Choroid plexus epithelial cell (primary cell): ENCODE data around the gene STYXL2.
A peak's percentile ranks its signal among the peaks of the same experiment; 100 is the strongest.

Experiments used
- DNase-seq: peaks from one replicate; pipeline ENCODE4 v3.0.0-alpha.2; 2010; ENCODE audit warnings: low read depth
- H3K4me3 ChIP-seq: 2 replicates; pipeline ENCODE4 v1.5.1; 2011; ENCODE audit warnings: low read depth, mild to moderate bottlenecking, control low read depth, low read length, moderate library complexity
- TF ChIP-seq, protein P1 (sequence below): conservative IDR thresholded peaks from 2 replicates; pipeline ENCODE4 v1.5.1; 2011; ENCODE audit warnings: low read depth, mild to moderate bottlenecking, control low read depth, inconsistent platforms, low read length, moderate library complexity

Gene STYXL2

DNA sequence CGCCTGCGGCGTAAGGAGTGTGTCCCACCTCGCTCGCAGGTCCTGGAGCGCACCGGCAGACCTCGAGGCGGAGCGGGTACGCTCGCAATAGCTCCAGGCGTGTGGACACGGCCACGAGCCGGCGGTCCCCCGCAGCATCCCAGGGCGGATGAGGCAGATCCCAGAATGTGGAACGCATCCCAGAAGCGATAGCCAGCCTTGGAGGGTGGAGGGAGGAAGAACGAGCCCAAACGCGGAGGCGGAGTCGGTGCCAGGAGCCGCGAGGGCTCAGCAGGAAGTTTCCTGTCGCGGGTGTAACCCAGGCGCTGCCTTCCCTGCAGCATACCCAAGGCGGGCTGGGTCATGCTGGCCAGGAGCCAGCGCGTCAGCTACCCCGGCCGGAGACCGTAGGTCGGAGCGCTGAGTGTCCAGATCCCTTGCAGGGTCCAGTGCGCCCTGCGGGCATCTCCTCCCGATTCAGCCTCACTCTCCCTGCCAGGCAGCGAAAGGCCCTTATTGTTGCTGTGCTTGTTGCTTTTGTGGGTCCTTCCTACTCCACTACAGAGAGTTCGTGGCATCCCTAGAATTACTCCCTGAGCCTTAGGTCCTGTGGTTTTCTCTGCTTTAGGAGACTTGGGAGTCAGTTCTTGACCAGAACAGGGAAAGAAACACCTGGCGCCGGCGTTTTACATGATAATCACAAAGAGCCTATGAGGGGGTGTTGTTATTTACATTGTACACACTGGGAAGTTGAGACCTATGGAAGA lies 27.7 kb downstream of the STYXL2 start:
- TF ChIP-seq, protein P1, sequence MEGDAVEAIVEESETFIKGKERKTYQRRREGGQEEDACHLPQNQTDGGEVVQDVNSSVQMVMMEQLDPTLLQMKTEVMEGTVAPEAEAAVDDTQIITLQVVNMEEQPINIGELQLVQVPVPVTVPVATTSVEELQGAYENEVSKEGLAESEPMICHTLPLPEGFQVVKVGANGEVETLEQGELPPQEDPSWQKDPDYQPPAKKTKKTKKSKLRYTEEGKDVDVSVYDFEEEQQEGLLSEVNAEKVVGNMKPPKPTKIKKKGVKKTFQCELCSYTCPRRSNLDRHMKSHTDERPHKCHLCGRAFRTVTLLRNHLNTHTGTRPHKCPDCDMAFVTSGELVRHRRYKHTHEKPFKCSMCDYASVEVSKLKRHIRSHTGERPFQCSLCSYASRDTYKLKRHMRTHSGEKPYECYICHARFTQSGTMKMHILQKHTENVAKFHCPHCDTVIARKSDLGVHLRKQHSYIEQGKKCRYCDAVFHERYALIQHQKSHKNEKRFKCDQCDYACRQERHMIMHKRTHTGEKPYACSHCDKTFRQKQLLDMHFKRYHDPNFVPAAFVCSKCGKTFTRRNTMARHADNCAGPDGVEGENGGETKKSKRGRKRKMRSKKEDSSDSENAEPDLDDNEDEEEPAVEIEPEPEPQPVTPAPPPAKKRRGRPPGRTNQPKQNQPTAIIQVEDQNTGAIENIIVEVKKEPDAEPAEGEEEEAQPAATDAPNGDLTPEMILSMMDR, result no peak
- peak; percentile 53 for DNase-seq

DNA sequence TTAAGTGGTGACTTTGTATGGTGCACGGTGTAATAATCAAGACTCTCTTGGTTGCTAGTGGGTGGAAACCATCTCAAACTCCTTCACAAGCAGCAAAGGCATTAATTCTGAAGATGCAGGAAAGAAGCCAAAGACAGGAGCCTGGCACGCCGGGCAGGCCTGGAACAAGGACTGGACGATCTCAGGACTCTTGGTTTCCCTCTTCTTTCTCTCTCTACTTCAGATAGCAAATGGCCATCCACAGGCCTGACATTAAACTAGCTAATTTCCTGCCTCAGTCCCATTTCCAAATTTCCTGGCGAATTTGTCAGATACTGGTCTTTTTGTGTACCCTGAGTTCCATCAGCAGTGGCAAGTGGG lies 28.2 kb downstream of the STYXL2 start:
- no peak for DNase-seq
- TF ChIP-seq, protein P1, result no peak
- H3K4me3 ChIP-seq, result no peak overlapping the region

More for the DNA sequence above, 27.7 kb downstream of the STYXL2 start:
- H3K4me3 ChIP-seq, result peak overlapping the region; percentile 54

GRCh38 chr1:167122568-167122967 lies 28.7 kb downstream of the STYXL2 start:
- TF ChIP-seq, protein P1, result no peak
- DNase-seq, result no peak
- no peak overlapping the region for H3K4me3 ChIP-seq

DNA sequence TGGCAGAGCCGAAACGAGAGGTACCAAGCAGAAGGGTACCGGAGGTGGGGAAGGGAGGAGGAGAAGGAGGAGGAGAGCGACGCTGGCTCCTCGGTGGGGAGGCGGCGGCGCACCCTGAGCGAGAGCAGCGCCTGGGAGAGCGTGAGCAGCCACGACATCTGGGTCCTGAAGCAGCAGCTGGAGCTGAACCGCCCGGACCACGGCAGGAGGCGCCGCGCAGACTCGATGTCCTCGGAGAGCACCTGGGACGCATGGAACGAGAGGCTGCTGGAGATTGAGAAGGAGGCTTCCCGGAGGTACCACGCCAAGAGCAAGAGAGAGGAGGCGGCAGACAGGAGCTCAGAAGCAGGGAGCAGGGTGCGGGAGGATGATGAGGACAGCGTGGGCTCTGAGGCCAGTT lies 32.4 kb downstream of the STYXL2 start:
- TF ChIP-seq, protein P1, result no peak
- no peak overlapping the region for H3K4me3 ChIP-seq
- no peak for DNase-seq

- H3K4me3 ChIP-seq, result no peak overlapping the region
- TF ChIP-seq, protein P1, result no peak
- no peak for DNase-seq
Measured at GRCh38 chr1:167126811-167127210, 32.9 kb downstream of the STYXL2 start.

- TF ChIP-seq, protein P1, result no peak
- no peak for DNase-seq
- H3K4me3 ChIP-seq, result no peak overlapping the region
Measured at GRCh38 chr1:167127236-167127635, 33.4 kb downstream of the STYXL2 start.

GRCh38 chr1:167127661-167128060 lies 33.8 kb downstream of the STYXL2 start:
- no peak overlapping the region for H3K4me3 ChIP-seq
- TF ChIP-seq, protein P1, result no peak
- DNase-seq, result no peak
